ENCODE measurements around the gene MYOZ3. TPM values are rescaled to one million over a fixed set of nuclear protein-coding genes. Genes with fewer than 3 reads are reported as not detected.

Gene MYOZ3
- total and polyA plus RNA-seq, 10 of the 15 experiments (the other 5 are each of a cell fraction or from before 2014, with no cell fraction given): 0.04 to 1.1 (median 0.10) TPM; not detected in 4

- no peaks in the 10 kb centered on the region for H3K4me1 ChIP-seq (ENCODE audit: control insufficient read depth, insufficient read depth, low read length)
- H3K36me3 ChIP-seq (ENCODE audit: control insufficient read depth in 2 of 2, insufficient read depth in 2 of 2, low read length in 1 of 2): no peaks in the 10 kb centered on the region; a peak in 1 of 4 replicates
- H3K27ac ChIP-seq (ENCODE audit: control insufficient read depth, insufficient read depth): no peak overlapping the region
- 26% methylated on average over 6 of the region's 6 CpGs for WGBS (ENCODE audit: insufficient coverage, insufficient replicate concordance, low lambda C conversion rate, missing lambda C conversion rate)
- POLR2A ChIA-PET: no interaction called here
- intact Hi-C loops (cut with micrococcal nuclease; ENCODE audit: unreplicated experiment) (no loop called here), in situ Hi-C loops (cut with MboI) (no loop called here)
- SMC1A ChIA-PET (ENCODE audit: uncharacterized antibody, unreplicated experiment): interaction anchor here (1.0 kb wide), 1 partner anchor 12 kb away, joined by 4 read pairs; no protein-coding TSS in a partner anchor
- FAIRE-seq (no peak), ATAC-seq (peak; percentile 40), DNase-seq (ENCODE audit: low read depth, low spot score) (no peak)
- H3K4me2 ChIP-seq (ENCODE audit: control insufficient read depth, insufficient read depth): no peak overlapping the region
- H3K79me2 ChIP-seq (ENCODE audit: control insufficient read depth, insufficient read depth, low read length): no peaks in the 10 kb centered on the region
- no TSS peak for BruUV-seq (replicated peaks)
- no peaks in the 10 kb centered on the region for H3K27me3 ChIP-seq (replicated peaks in 1 of 2; ENCODE audit: control insufficient read depth in 2 of 2, insufficient read depth in 2 of 2, low read length in 1 of 2)
- no peak overlapping the region for H3K9ac ChIP-seq (ENCODE audit: control insufficient read depth, insufficient read depth, low read length)
- TF ChIP-seq HCFC1 (IDR thresholded peaks at IDR 0.05; ENCODE audit: low read length) (no peak), ESRRA (IDR thresholded peaks at IDR 0.05; ENCODE audit: low read length) (no peak), NR2F1 (conservative IDR thresholded peaks at IDR 0.05) (no peak), SMAD1 (IDR thresholded peaks at IDR 0.05; ENCODE audit: low read depth, partially characterized antibody) (no peak), WRNIP1 (IDR thresholded peaks at IDR 0.05; ENCODE audit: borderline replicate concordance, low read depth, low read length) (no peak), ASH2L (IDR thresholded peaks at IDR 0.05; ENCODE audit: borderline replicate concordance, low read depth) (no peak), E2F8 (IDR thresholded peaks at IDR 0.05; ENCODE audit: low read depth, partially characterized antibody) (no peak), TAF1 (IDR thresholded peaks at IDR 0.05; ENCODE audit: borderline replicate concordance, low read depth, low read length) (no peak)
- CTCF ChIA-PET: interaction anchor here (0.6 to 2.1 kb wide), 2 partner anchors 10 to 14 kb away, joined by 3 to 8 read pairs; no protein-coding TSS in a partner anchor
- H3K9me3 ChIP-seq (replicated peaks; ENCODE audit: control insufficient read depth, insufficient read depth, low read length): no peaks in the 10 kb centered on the region
- RAD21 ChIA-PET (ENCODE audit: unreplicated experiment): interaction anchor here (0.6 kb wide), 1 partner anchor 180 kb away, joined by 3 read pairs; no protein-coding TSS in a partner anchor
- no peaks in the 10 kb centered on the region for H4K20me1 ChIP-seq (ENCODE audit: control insufficient read depth, insufficient read depth)
- no peak overlapping the region for H2AFZ ChIP-seq (ENCODE audit: control insufficient read depth, low read depth, low read length)
- no peak overlapping the region for H3K4me3 ChIP-seq
Measured at GRCh38 chr5:150638488-150639376, 22.3 kb upstream of the MYOZ3 start.
